Trophoblast cell (in vitro differentiated cells and primary cell): Measurements from ENCODE around the gene INTS6.
A peak's percentile ranks its signal among the peaks of the same experiment; 100 is the strongest.

Experiments
- DNase-seq, 2 donors: peaks; one replicate each; pipeline ENCODE4 v3.0.0-alpha.2; 2016
- H2AFZ ChIP-seq: 2 replicates; pipeline ENCODE4 v1.6.1; 2013; ENCODE audit warnings: low read length, moderate library complexity, mild to moderate bottlenecking; ENCODE audit not compliant: insufficient read depth, poor library complexity
- H2AK5ac ChIP-seq: 2 replicates; pipeline ENCODE4 v1.6.1; 2013; ENCODE audit warnings: mild to moderate bottlenecking, low read length
- H2BK120ac ChIP-seq: 2 replicates; pipeline ENCODE4 v1.6.1; 2013; ENCODE audit warnings: low read length, mild to moderate bottlenecking, moderate library complexity; ENCODE audit not compliant: insufficient read depth, poor library complexity
- H2BK12ac ChIP-seq: 2 replicates; pipeline ENCODE4 v1.6.1; 2013; ENCODE audit warnings: mild to moderate bottlenecking, low read length, moderate library complexity
- H2BK5ac ChIP-seq: 2 replicates; pipeline ENCODE4 v1.6.1; 2013; ENCODE audit warnings: low read length, low read depth, moderate library complexity, mild to moderate bottlenecking; ENCODE audit not compliant: poor library complexity
- H3K14ac ChIP-seq: 2 replicates; pipeline ENCODE4 v1.6.1; 2013; ENCODE audit warnings: mild to moderate bottlenecking, low read length
- H3K18ac ChIP-seq: 2 replicates; pipeline ENCODE4 v1.6.1; 2013; ENCODE audit warnings: mild to moderate bottlenecking, low read length
- H3K23ac ChIP-seq: 2 replicates; pipeline ENCODE4 v1.6.1; 2013; ENCODE audit warnings: low read length
- H3K27ac ChIP-seq: 2 replicates; pipeline ENCODE4 v1.5.1; 2013; ENCODE audit warnings: low read depth, mild to moderate bottlenecking, inconsistent platforms, low read length, moderate library complexity
- H3K27me3 ChIP-seq: 2 replicates; pipeline ENCODE4 v1.6.1; 2013; ENCODE audit warnings: inconsistent platforms, mild to moderate bottlenecking, low read length, moderate library complexity; ENCODE audit not compliant: insufficient read depth
- H3K36me3 ChIP-seq, 2 experiments: 1 replicate in 1 of 2; 2 replicates in 1 of 2; pipeline ENCODE4 v1.6.1; 2013; ENCODE audit warnings: low read length in 2 of 2, mild to moderate bottlenecking in 2 of 2, moderate library complexity in 1 of 2; ENCODE audit not compliant: insufficient read depth in 2 of 2, control insufficient read depth in 1 of 2
- H3K4ac ChIP-seq: 2 replicates; pipeline ENCODE4 v1.6.1; 2013; ENCODE audit warnings: low read depth, mild to moderate bottlenecking, low read length, moderate library complexity
- H3K4me1 ChIP-seq, 2 experiments: 1 replicate in 1 of 2; 2 replicates in 1 of 2; pipeline ENCODE4 v1.6.1; 2013; ENCODE audit warnings: low read length in 2 of 2, mild to moderate bottlenecking in 2 of 2, moderate library complexity in 1 of 2; ENCODE audit not compliant: insufficient read depth in 2 of 2, control insufficient read depth in 1 of 2
- H3K4me2 ChIP-seq: 2 replicates; pipeline ENCODE4 v1.6.1; 2013; ENCODE audit warnings: inconsistent platforms, mild to moderate bottlenecking, low read length, moderate library complexity
- H3K4me3 ChIP-seq: 2 replicates; pipeline ENCODE4 v1.5.1; 2013; ENCODE audit warnings: mild to moderate bottlenecking, low read depth, low read length, inconsistent platforms
- H3K79me1 ChIP-seq: one replicate; pipeline ENCODE4 v1.6.1; 2013; ENCODE audit warnings: low read length
- H3K79me2 ChIP-seq: 2 replicates; pipeline ENCODE4 v1.6.1; 2013; ENCODE audit warnings: low read length, mild to moderate bottlenecking; ENCODE audit not compliant: control insufficient read depth, insufficient read depth, poor library complexity
- H3K9ac ChIP-seq: 2 replicates; pipeline ENCODE4 v1.6.1; 2013; ENCODE audit warnings: mild to moderate bottlenecking, low read length
- H3K9me3 ChIP-seq: 2 replicates; pipeline ENCODE4 v1.6.1; 2013; ENCODE audit warnings: low read depth, mild to moderate bottlenecking, control low read depth, inconsistent platforms, low read length; ENCODE audit not compliant: insufficient read depth
- H4K12ac ChIP-seq: 2 replicates; pipeline ENCODE4 v1.6.1; 2013; ENCODE audit warnings: low read depth, mild to moderate bottlenecking, low read length, moderate library complexity
- H4K8ac ChIP-seq: 2 replicates; pipeline ENCODE4 v1.6.1; 2013; ENCODE audit warnings: low read depth, mild to moderate bottlenecking, low read length, moderate library complexity
- H4K91ac ChIP-seq: one replicate; pipeline ENCODE4 v1.6.1; 2013; ENCODE audit warnings: low read depth, mild to moderate bottlenecking, low read length, moderate library complexity
- WGBS: extraction: QIAGEN DNeasy Blood & Tissue Kit; methylation state at CpG from one replicate; pipeline ENCODE4 v1.1.7; 2013; ENCODE audit warnings: missing lambda C conversion rate; ENCODE audit not compliant: insufficient read length, insufficient coverage; ENCODE audit errors: extremely low coverage; 5-methylcytosine and 5-hydroxymethylcytosine counted together

Gene INTS6

DNA sequence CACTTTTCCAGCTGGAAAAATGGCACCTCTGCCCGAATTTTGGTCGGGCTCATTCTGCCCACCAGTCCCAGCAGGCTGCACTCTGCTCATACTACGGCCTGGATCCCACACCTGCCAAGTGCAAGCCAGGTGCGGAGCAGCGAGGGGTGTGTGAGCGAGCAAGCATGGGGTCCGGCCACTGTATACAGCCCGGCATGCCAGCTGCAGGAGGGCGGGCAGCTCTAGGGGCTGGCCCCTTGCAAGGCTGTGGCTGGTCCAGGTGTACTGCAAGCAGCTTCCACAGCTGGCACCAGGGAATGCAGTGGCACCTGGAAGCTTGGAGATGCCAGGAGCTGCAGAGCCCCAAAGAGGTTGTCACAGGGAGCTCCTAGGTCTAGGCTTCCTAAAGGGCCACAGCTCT is 2.7 kb upstream of the INTS6 start:
- no peak for DNase-seq
- no peaks in the 10 kb centered on the region for H3K27me3 ChIP-seq
- no peak overlapping the region for H3K4me2 ChIP-seq
- peaks cover 3% of the 10 kb centered on the region for H3K9me3 ChIP-seq
- no peak overlapping the region for H3K23ac ChIP-seq
- no peak overlapping the region for H4K8ac ChIP-seq
- no peak overlapping the region for H2AFZ ChIP-seq
- H2BK120ac ChIP-seq = no peak overlapping the region
- H3K79me2 ChIP-seq = peaks cover 16% of the 10 kb centered on the region
- no peak overlapping the region for H3K4me3 ChIP-seq
- no peak overlapping the region for H4K91ac ChIP-seq
- H3K14ac ChIP-seq = no peak overlapping the region
- no peak overlapping the region for H3K4ac ChIP-seq
- H2AK5ac ChIP-seq = no peak overlapping the region
- no peaks in the 10 kb centered on the region for H3K36me3 ChIP-seq
- H3K27ac ChIP-seq = no peak overlapping the region
- no peak overlapping the region for H2BK5ac ChIP-seq
- no peaks in the 10 kb centered on the region for H3K4me1 ChIP-seq
- no peak overlapping the region for H2BK12ac ChIP-seq
- no CpG with 5 or more reads among the region's 9 CpGs for WGBS
- no peak overlapping the region for H3K18ac ChIP-seq
- no peak overlapping the region for H4K12ac ChIP-seq
- peaks cover 23% of the 10 kb centered on the region for H3K79me1 ChIP-seq
- no peak overlapping the region for H3K9ac ChIP-seq

DNA sequence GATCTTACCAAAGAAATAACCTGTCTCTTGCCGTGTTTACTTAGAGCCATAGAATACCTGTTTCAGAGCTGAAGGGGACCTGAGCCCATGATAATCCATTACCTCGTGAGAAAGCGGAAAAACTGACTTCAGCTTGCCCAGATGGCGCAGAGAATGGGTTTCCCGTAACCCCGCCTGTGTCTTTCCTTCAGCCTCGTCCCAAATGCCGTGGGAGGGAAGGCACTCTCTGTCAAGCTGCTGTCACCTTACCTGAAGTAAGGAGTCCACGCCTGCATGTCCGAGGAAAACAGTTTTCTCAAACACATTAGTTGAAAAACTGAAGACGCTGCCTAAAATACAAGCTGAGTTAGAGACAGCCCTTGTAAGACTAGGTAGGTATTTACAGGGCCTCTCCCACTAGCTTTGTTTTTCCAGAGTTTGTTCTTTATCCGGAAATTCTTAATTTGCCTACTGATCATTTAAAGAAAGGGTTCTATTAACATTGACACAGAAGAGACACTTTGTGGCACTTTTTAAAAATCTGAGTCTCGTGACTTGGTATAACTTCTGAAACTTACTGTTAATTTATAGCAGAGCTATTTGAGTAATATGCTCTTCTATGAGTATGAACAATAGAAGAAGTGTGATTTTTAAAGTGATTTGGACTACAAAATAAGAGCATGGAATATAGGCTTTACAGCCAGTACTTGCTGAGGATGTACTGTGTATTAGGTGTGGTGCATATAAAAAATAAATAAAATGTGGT is 1.3 kb upstream of the INTS6 start:
- Histone ChIP-seq H3K79me1 (peaks cover 23% of the 10 kb centered on the region), H2AFZ (peak overlapping the region; percentile 14), H3K79me2 (peaks cover 16% of the 10 kb centered on the region), H3K23ac (no peak overlapping the region), H3K4me2 (peak overlapping the region; percentile 51), H4K12ac (no peak overlapping the region), H3K4me1 (no peaks in the 10 kb centered on the region), H3K18ac (no peak overlapping the region), H3K4me3 (peak overlapping the region; percentile 38), H4K91ac (peak overlapping the region; percentile 90), H3K4ac (no peak overlapping the region), H2BK120ac (no peak overlapping the region), H3K36me3 (no peaks in the 10 kb centered on the region), H4K8ac (peak overlapping the region; percentile 91), H2BK12ac (no peak overlapping the region), H3K14ac (peak overlapping the region; percentile 12), H3K27ac (peak overlapping the region; percentile 97), H3K9me3 (peaks cover 3% of the 10 kb centered on the region), H3K27me3 (no peaks in the 10 kb centered on the region), H2BK5ac (peak overlapping the region; percentile 2), H3K9ac (no peak overlapping the region), H2AK5ac (no peak overlapping the region)
- DNase-seq = peak in 1 of 2 donors; percentile 51
- WGBS = no CpG with 5 or more reads among the region's 13 CpGs

DNA sequence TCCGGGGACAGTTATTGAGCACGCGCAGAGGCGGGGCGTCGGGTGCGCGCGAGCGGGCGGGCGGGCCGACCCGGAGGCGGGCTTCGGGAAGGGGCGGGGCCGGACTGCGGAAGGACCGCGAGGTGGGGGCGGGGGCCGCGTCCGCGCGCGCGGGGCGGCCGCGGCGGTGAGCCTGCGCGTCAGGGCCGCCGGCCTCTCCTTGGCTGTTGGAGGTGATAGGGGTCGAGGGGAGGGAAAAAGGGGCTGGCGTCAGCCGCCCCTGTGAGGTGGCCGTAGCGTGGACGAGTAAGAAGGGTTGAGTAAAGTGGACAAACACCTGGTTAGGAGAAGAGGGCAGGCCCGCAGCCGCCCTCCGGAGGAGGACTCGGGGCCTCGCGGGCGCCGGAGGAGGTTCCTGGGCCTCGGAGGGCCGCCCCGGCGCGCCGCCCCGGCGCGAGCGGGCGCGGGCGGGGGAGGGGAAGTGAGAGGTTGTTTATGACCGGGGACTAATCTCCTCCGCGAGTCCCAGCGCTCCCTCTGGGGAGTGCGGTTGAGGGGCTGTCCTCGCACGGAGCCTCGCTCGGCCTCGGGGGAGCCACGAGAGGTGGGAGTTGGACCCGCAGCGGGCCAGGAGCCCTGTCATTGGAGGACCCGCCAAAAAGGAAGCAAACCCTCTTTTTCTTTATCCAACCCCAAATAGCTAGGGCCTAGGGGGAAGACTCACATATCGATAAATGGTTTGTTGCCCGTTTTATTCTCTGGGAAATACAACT is 547 bp upstream of the INTS6 start:
- peak overlapping the region; percentile 80 for H4K12ac ChIP-seq
- H3K36me3 ChIP-seq = no peaks in the 10 kb centered on the region
- H3K4me1 ChIP-seq = no peaks in the 10 kb centered on the region
- no peak for DNase-seq
- H2BK12ac ChIP-seq = no peak overlapping the region
- peaks cover 16% of the 10 kb centered on the region for H3K79me2 ChIP-seq
- peak overlapping the region; percentile 90 for H4K91ac ChIP-seq
- H3K9ac ChIP-seq = peak overlapping the region; percentile 84
- peak overlapping the region; percentile 79 for H3K4me3 ChIP-seq
- peak overlapping the region; percentile 38 for H3K4ac ChIP-seq
- H2BK120ac ChIP-seq = peak overlapping the region; percentile 75
- peaks cover 3% of the 10 kb centered on the region for H3K9me3 ChIP-seq
- peak overlapping the region; percentile 81 for H3K14ac ChIP-seq
- H2AFZ ChIP-seq = peak overlapping the region; percentile 77
- WGBS = no CpG with 5 or more reads among the region's 80 CpGs
- H2BK5ac ChIP-seq = peak overlapping the region; percentile 89
- H2AK5ac ChIP-seq = peak overlapping the region; percentile 62
- H3K18ac ChIP-seq = peak overlapping the region; percentile 64
- H3K27ac ChIP-seq = peak overlapping the region; percentile 97
- H3K4me2 ChIP-seq = peak overlapping the region; percentile 51
- no peak overlapping the region for H3K23ac ChIP-seq
- H3K27me3 ChIP-seq = no peaks in the 10 kb centered on the region
- peak overlapping the region; percentile 91 for H4K8ac ChIP-seq
- H3K79me1 ChIP-seq = peaks cover 23% of the 10 kb centered on the region

DNA sequence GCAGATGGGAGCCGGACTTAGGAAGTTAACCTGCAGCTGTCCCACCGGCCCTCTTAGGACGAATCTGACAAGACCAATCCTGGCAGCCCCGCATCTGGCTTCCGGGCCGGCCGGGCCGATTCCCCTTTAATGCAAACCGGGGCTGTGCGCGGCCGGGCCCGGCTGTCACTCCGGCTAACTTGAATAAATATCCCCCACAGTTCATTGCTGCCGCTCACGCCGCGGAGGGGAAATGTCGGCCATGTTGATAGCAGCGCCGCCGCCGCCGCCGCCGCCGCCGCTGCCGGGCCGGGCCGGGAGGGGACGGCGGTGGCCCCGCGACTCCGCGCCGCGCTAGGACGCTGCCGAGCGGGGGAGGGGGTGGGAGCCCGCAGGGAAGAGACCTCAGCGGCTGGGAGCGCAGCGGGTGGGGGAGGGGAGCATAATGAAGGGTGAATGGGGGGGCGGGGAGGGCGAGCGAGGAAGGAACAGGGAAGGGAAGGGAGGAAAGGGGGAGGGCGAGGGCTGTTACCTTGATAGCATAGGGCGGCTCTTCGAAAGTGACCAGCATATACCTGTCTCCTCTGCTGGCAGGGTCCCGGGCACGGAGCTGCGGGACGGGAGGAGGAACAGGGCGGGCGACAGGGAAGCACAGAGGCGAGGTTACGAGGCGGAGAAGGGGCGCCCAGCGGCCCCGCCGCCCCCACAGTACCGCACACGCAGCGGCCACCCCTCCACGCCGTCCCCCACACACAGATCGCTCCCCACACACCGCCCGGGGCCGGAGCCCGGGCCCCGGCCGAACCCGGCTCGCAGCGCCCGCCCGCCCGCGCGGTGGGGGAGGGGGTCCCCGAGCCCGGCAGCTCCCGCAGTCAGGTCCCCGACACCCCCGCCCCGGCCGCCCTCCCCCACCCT is 1.1 kb downstream of the INTS6 start:
- Histone ChIP-seq H2AK5ac (no peak overlapping the region), H3K9ac (peak overlapping the region; percentile 92), H3K27ac (peak overlapping the region; percentile 97), H3K23ac (no peak overlapping the region), H3K18ac (peak overlapping the region; percentile 92), H3K4me2 (peak overlapping the region; percentile 64), H3K79me1 (peaks cover 23% of the 10 kb centered on the region), H3K9me3 (peaks cover 3% of the 10 kb centered on the region), H3K36me3 (peaks cover 2% of the 10 kb centered on the region in 2 experiments), H4K91ac (peak overlapping the region; percentile 89), H2AFZ (peak overlapping the region; percentile 45), H2BK5ac (peak overlapping the region; percentile 78), H3K27me3 (no peaks in the 10 kb centered on the region), H3K14ac (peak overlapping the region; percentile 79), H2BK120ac (peak overlapping the region; percentile 45), H3K4ac (peak overlapping the region; percentile 84), H3K4me3 (peak overlapping the region; percentile 92), H3K79me2 (peaks cover 16% of the 10 kb centered on the region), H4K8ac (peak overlapping the region; percentile 88), H2BK12ac (no peak overlapping the region), H3K4me1 (no peaks in the 10 kb centered on the region), H4K12ac (peak overlapping the region; percentile 57)
- peak; percentile 59 to 73 for DNase-seq
- no CpG with 5 or more reads among the region's 92 CpGs for WGBS
